ENCODE results near the gene FAM177B.

Gene FAM177B

GRCh38 chr1:222790115-222790514 lies 53.1 kb downstream of the FAM177B start:
- H3K27ac ChIP-seq (ENCODE audit: low read length) = no peak overlapping the region
- H3K79me2 ChIP-seq (ENCODE audit: low read length) = no peaks in the 10 kb centered on the region
- DNase-seq = no peak
- no peaks in the 10 kb centered on the region for H4K20me1 ChIP-seq (ENCODE audit: insufficient read depth, low read length)
- TF ChIP-seq CTCF (IDR thresholded peaks at IDR 0.05; ENCODE audit: low read length) (no peak), EZH2 (optimal IDR thresholded peaks at IDR 0.05; ENCODE audit: low read depth, low read length) (no peak), EZH2phosphoT487 (IDR thresholded peaks at IDR 0.05; ENCODE audit: low read length) (no peak)
- no peak overlapping the region for H3K4me2 ChIP-seq (ENCODE audit: low read depth, low read length)
- no peaks in the 10 kb centered on the region for H3K9me2 ChIP-seq (replicated peaks; ENCODE audit: insufficient read depth, low read length)
- no peaks in the 10 kb centered on the region for H3K4me1 ChIP-seq (ENCODE audit: low read length)
- no peaks in the 10 kb centered on the region for H3F3A ChIP-seq (ENCODE audit: insufficient read depth, low read length)
- H3K9ac ChIP-seq (ENCODE audit: low read length) = no peak overlapping the region
- no peak overlapping the region for H3K4me3 ChIP-seq (ENCODE audit: low read length)
- H3K36me3 ChIP-seq (replicated peaks; ENCODE audit: insufficient read depth, low read length) = no peaks in the 10 kb centered on the region
- H2AFZ ChIP-seq (ENCODE audit: low read length) = no peak overlapping the region
- H3K9me3 ChIP-seq (replicated peaks; ENCODE audit: insufficient read depth, low read length) = no peaks in the 10 kb centered on the region
- H3K27me3 ChIP-seq (replicated peaks; ENCODE audit: insufficient read depth, low read length) = no peaks in the 10 kb centered on the region

GRCh38 chr1:222790520-222790919 lies 53.5 kb downstream of the FAM177B start:
- Histone ChIP-seq H3K27ac (ENCODE audit: low read length) (no peak overlapping the region), H3K36me3 (replicated peaks; ENCODE audit: insufficient read depth, low read length) (no peaks in the 10 kb centered on the region), H3K4me3 (ENCODE audit: low read length) (no peak overlapping the region), H3K4me1 (ENCODE audit: low read length) (no peaks in the 10 kb centered on the region), H3K4me2 (ENCODE audit: low read depth, low read length) (no peak overlapping the region), H2AFZ (ENCODE audit: low read length) (no peak overlapping the region), H3F3A (ENCODE audit: insufficient read depth, low read length) (no peaks in the 10 kb centered on the region), H4K20me1 (ENCODE audit: insufficient read depth, low read length) (no peaks in the 10 kb centered on the region), H3K79me2 (ENCODE audit: low read length) (no peaks in the 10 kb centered on the region), H3K9me3 (replicated peaks; ENCODE audit: insufficient read depth, low read length) (no peaks in the 10 kb centered on the region), H3K27me3 (replicated peaks; ENCODE audit: insufficient read depth, low read length) (no peaks in the 10 kb centered on the region), H3K9ac (ENCODE audit: low read length) (no peak overlapping the region), H3K9me2 (replicated peaks; ENCODE audit: insufficient read depth, low read length) (no peaks in the 10 kb centered on the region)
- TF ChIP-seq EZH2phosphoT487 (IDR thresholded peaks at IDR 0.05; ENCODE audit: low read length) (no peak), EZH2 (optimal IDR thresholded peaks at IDR 0.05; ENCODE audit: low read depth, low read length) (no peak), CTCF (IDR thresholded peaks at IDR 0.05; ENCODE audit: low read length) (no peak)
- DNase-seq = no peak

- DNase-seq = no peak
- Histone ChIP-seq H2AFZ (ENCODE audit: low read length) (no peak overlapping the region), H3K9me2 (replicated peaks; ENCODE audit: insufficient read depth, low read length) (no peaks in the 10 kb centered on the region), H3K36me3 (replicated peaks; ENCODE audit: insufficient read depth, low read length) (no peaks in the 10 kb centered on the region), H3K4me1 (ENCODE audit: low read length) (no peaks in the 10 kb centered on the region), H3K4me2 (ENCODE audit: low read depth, low read length) (no peak overlapping the region), H3K79me2 (ENCODE audit: low read length) (no peaks in the 10 kb centered on the region), H3F3A (ENCODE audit: insufficient read depth, low read length) (no peaks in the 10 kb centered on the region), H3K9me3 (replicated peaks; ENCODE audit: insufficient read depth, low read length) (no peaks in the 10 kb centered on the region), H3K4me3 (ENCODE audit: low read length) (no peak overlapping the region), H3K27ac (ENCODE audit: low read length) (no peak overlapping the region), H3K9ac (ENCODE audit: low read length) (no peak overlapping the region), H4K20me1 (ENCODE audit: insufficient read depth, low read length) (no peaks in the 10 kb centered on the region), H3K27me3 (replicated peaks; ENCODE audit: insufficient read depth, low read length) (no peaks in the 10 kb centered on the region)
- TF ChIP-seq EZH2 (optimal IDR thresholded peaks at IDR 0.05; ENCODE audit: low read depth, low read length) = no peak
- no peak for TF ChIP-seq CTCF (IDR thresholded peaks at IDR 0.05; ENCODE audit: low read length)
- TF ChIP-seq EZH2phosphoT487 (IDR thresholded peaks at IDR 0.05; ENCODE audit: low read length) = no peak
These were observed 54.2 kb downstream of the FAM177B start for GRCh38 chr1:222791006-222791710.
